Measurements from ENCODE around the gene KRTAP10-1.

GRCh38 chr21:44530221-44530902, 9.6 kb downstream of the KRTAP10-1 start:
- TF ChIP-seq CTCF (IDR thresholded peaks at IDR 0.05) (no peak), POLR2A (IDR thresholded peaks at IDR 0.05) (no peak)
